SJSA1 (cell line): Measurements from ENCODE around the gene C2orf49. TPM values are rescaled to one million over a fixed set of nuclear protein-coding genes. Genes with fewer than 3 reads are reported as not detected.

ENCODE experiments used
- DNase-seq, 2 experiments: peaks; one replicate each; pipeline ENCODE4 v3.0.0-alpha.2; 2015 to 2020; ENCODE audit warnings: low spot score in 2 of 2, low read depth in 1 of 2
- H3K27ac ChIP-seq: fragments of 250-450 bp; sonication (Bioruptor Pico); 2 replicates; pipeline ENCODE4 v1.5.1; 2020; ENCODE audit warnings: mild to moderate bottlenecking, moderate library complexity
- H3K27me3 ChIP-seq: fragments of 250-450 bp; sonication (Bioruptor Pico); replicated peaks from 2 replicates; pipeline ENCODE4 v1.5.1; 2020; ENCODE audit warnings: mild to moderate bottlenecking, moderate library complexity
- H3K36me3 ChIP-seq: fragments of 250-450 bp; sonication (Bioruptor Pico); 2 replicates; pipeline ENCODE4 v1.5.1; 2020; ENCODE audit warnings: mild to moderate bottlenecking
- H3K4me1 ChIP-seq: fragments of 250-450 bp; sonication (Bioruptor Pico); replicated peaks from 2 replicates; pipeline ENCODE4 v1.6.1; 2021; ENCODE audit warnings: mild to moderate bottlenecking
- H3K4me3 ChIP-seq: fragments of 250-450 bp; sonication (Bioruptor Pico); 2 replicates; pipeline ENCODE4 v1.5.1; 2020; ENCODE audit warnings: mild to moderate bottlenecking
- H3K9me3 ChIP-seq: fragments of 250-450 bp; sonication (Bioruptor Pico); replicated peaks from 2 replicates; pipeline ENCODE4 v1.5.1; 2020; ENCODE audit warnings: mild to moderate bottlenecking
- total RNA-seq: library from RNA; depleted of rRNA; stranded (reverse); fragments of >200 nt; shearing (Covaris generic); gene quantifications from 2 replicates; pipeline ENCODE4 v1.2.3, GENCODE V29; 2014

The C2orf49 gene
- total RNA-seq, 1 experiment from 2014 or later, result 19.6 TPM

DNA sequence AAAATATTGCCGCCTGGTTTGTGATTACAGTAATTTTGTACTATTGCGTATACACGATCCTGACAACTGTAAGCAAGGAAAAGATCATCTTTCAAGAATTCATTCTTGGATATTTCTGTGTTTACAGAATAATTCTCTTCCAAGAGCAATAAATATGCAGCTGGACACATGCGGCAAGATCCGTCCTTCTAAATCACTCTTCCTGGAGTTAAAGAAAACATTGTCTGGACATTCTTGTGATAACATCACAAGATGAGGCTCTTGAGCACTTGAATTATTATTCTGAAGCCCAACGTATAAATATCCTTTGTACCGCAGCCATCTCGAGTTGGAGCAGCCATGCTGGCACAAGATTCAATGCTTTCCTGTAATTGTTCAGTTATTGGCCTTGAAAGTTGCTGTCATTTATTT is 51.6 kb downstream of the C2orf49 start:
- H3K27ac ChIP-seq, result peak overlapping the region; percentile 77
- no peaks in the 10 kb centered on the region for H3K9me3 ChIP-seq
- peaks cover 70% of the 10 kb centered on the region for H3K4me1 ChIP-seq
- DNase-seq, result peak; percentile 64 to 92
- peaks cover 83% of the 10 kb centered on the region for H3K36me3 ChIP-seq
- no peak overlapping the region for H3K4me3 ChIP-seq
- no peaks in the 10 kb centered on the region for H3K27me3 ChIP-seq

DNA sequence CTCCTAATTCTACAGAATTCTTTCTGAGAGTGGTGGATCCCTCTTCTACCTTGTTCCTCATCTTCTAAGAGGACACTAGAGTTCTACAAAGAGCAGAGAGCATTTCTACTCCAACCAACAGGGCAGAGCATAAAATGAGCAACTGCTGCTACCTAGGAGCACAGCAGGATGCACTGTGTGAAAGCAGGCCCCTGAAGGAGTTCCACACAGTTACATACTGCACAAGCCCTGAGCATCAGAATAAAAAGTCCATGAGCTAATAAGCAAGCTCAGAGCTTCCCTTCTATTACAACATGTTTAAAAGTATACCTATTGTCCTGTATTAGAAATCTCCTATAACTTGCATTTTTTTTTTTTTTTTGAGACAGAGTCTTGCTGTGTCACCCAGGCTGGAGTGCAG is 53.1 kb downstream of the C2orf49 start:
- H3K27me3 ChIP-seq, result no peaks in the 10 kb centered on the region
- H3K27ac ChIP-seq, result peak overlapping the region; percentile 77
- no peaks in the 10 kb centered on the region for H3K9me3 ChIP-seq
- H3K4me1 ChIP-seq, result peaks cover 80% of the 10 kb centered on the region
- peaks cover 83% of the 10 kb centered on the region for H3K36me3 ChIP-seq
- DNase-seq, result no peak
- H3K4me3 ChIP-seq, result no peak overlapping the region

DNA sequence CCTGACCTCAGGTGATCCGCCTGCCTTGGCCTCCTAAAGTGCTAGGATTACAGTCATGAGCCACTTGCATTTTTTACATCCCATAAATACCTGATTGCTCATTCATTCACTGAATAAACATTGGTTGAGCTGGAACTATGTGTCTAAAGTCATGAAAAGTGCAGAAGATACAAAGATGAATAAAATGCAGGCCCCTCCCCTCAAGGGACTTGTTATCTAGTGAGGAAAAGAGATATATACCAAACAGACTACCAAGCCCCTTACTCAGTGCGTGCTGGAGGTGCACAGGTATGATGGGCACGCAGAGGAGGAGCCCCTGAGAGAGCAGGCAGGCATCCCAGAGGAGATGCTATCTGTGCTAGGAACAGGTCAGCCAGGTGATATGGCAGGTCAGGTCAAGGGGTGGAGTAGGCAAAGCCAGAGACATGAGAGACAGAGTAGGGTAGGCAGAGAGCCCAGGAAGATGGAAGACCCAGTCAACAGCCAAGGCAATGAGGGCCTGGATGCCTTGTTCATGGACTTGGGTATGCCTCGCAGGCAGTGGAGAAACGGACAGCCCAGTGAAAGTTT is 53.8 kb downstream of the C2orf49 start:
- Histone ChIP-seq H3K36me3 (peaks cover 83% of the 10 kb centered on the region), H3K4me1 (peaks cover 87% of the 10 kb centered on the region)

DNA sequence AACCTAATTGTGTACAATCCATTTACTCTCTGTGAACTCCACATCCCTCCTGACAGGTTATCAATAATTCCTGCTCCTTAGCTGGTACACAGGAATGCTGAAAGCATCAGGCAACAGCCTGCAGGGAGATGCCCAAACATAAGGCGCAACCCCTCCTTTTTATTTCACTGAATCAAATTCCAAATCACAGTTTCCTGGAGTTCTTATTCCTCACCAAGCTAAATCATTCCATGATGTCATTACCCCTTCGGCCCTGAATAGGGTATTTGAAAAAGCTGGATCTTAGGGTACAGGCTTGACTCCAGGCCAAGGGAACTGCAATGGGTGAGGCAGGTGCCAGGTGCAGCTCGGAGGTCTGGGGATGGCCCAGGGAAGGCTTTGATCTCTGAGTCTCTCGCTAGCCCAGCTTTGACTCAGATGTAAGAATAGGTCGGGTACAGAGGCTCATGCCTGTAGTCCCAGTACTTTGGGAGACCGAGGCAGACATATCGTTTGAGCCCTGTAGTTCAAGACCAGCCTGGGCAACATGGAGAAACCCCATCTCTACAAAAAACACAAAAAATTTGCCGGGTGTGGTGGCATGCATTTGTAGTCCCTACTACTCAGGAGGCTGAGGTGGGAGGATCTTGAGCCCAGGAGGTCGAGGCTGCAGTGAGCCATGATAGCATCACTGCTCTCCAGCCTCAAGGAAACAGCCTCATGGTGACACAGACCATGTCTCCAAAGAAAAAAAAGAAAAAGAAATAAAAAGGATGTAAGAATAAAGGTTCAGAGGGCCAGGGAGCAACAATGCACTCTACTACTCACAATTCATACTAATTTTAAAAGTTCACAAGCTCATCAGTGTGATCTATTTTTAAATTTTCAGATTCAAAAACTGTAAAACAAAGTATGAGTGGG is 54.7 kb downstream of the C2orf49 start:
- H3K27ac ChIP-seq, result peak overlapping the region; percentile 51
- DNase-seq, result no peak
- no peaks in the 10 kb centered on the region for H3K27me3 ChIP-seq
- no peaks in the 10 kb centered on the region for H3K9me3 ChIP-seq
- H3K4me1 ChIP-seq, result peaks cover 90% of the 10 kb centered on the region
- peaks cover 82% of the 10 kb centered on the region for H3K36me3 ChIP-seq
- H3K4me3 ChIP-seq, result no peak overlapping the region

More for the DNA sequence above, 53.8 kb downstream of the C2orf49 start:
- Histone ChIP-seq H3K9me3 (no peaks in the 10 kb centered on the region), H3K27ac (peak overlapping the region; percentile 77), H3K27me3 (no peaks in the 10 kb centered on the region), H3K4me3 (no peak overlapping the region)
- DNase-seq, result peak in 1 of 2 experiments; percentile 78

DNA sequence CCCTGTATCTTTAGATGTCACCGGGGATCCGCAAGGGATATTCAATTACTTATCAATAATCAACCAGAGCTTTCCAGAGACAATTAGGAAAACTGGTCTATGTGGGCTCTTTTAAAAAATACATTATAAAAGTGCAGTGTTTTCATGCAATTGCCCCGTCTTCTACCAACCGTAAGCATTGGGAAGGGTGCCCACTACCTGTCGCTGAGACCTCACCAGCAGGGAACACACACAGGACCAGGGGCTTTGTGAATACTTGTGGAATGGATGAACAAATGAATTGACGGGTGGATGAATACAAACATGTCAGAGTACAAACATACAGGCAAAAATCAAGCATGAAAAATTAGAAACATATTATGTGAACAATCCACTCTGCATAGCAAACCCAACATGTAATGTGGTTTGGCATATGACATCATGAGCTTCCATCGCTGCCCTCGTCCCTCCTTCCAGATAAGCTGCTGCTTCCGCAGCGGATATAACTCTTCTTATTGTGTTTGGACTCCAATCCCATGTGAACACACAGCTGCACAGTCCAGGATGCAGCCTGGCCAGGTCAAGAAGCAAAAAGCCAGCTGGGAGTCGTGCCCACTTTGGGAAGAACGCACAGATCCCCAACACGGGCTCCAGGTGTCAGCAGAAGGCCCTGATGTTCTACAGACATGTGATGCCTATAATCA is 56.2 kb downstream of the C2orf49 start:
- Histone ChIP-seq H3K36me3 (peaks cover 79% of the 10 kb centered on the region), H3K4me1 (peaks cover 80% of the 10 kb centered on the region), H3K4me3 (no peak overlapping the region), H3K27me3 (no peaks in the 10 kb centered on the region), H3K27ac (no peak overlapping the region), H3K9me3 (no peaks in the 10 kb centered on the region)
- no peak for DNase-seq

GRCh38 chr2:105394951-105395611 is 57.7 kb downstream of the C2orf49 start:
- Histone ChIP-seq H3K36me3 (peaks cover 72% of the 10 kb centered on the region), H3K27me3 (no peaks in the 10 kb centered on the region), H3K27ac (no peak overlapping the region), H3K9me3 (no peaks in the 10 kb centered on the region; the same call in 1 of the 2 replicates), H3K4me1 (peaks cover 75% of the 10 kb centered on the region), H3K4me3 (no peak overlapping the region)
- DNase-seq, result no peak

GRCh38 chr2:105395691-105396090 is 58.4 kb downstream of the C2orf49 start:
- no peak for DNase-seq
- Histone ChIP-seq H3K36me3 (peaks cover 67% of the 10 kb centered on the region), H3K4me3 (peak overlapping the region; percentile 92; the same call in 1 of the 2 replicates), H3K4me1 (peaks cover 69% of the 10 kb centered on the region), H3K9me3 (no peaks in the 10 kb centered on the region; the same call in 1 of the 2 replicates), H3K27me3 (no peaks in the 10 kb centered on the region), H3K27ac (no peak overlapping the region; the same call in 1 of the 2 replicates)

DNA sequence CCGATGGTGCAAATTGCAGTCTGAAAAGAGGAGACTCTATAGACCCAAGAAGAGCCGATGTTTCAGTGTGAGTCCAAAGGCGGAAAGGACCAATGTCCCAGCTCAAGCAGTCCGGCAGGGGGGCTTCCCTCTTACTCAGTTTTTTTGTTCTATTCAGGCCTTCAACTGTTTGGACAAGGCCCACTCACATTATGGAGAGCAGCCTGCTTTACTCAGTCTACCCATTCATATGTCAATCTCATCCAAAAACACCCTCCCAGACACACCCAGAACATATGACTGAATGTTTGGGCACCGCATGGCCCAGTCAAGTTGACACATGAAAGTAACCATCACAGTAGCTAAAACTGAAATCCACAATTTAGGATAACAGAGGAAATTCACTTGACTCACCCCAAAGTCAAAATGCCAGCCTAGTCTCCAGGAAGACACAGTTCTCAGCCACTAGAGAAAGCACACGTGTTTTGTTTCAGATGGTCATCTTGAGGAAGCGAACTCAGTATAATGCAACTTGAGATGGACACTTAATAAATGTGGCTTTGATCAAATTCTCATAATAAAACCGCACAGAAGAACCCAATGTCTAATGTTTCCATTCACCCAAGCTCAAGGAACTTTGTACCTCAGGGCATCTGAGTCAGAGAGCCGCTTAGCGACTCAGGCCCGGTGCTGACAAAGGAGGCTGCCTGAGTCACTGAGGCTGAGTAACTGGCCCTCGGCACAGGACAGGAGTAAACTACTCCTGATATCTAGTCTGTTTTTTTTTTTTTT is 59.1 kb downstream of the C2orf49 start:
- Histone ChIP-seq H3K9me3 (no peaks in the 10 kb centered on the region; the same call in 1 of the 2 replicates), H3K27me3 (no peaks in the 10 kb centered on the region), H3K4me1 (peaks cover 61% of the 10 kb centered on the region), H3K4me3 (peak overlapping the region; percentile 92), H3K27ac (peak overlapping the region; percentile 57), H3K36me3 (peaks cover 63% of the 10 kb centered on the region)
- peak; percentile 92 to 97 for DNase-seq

DNA sequence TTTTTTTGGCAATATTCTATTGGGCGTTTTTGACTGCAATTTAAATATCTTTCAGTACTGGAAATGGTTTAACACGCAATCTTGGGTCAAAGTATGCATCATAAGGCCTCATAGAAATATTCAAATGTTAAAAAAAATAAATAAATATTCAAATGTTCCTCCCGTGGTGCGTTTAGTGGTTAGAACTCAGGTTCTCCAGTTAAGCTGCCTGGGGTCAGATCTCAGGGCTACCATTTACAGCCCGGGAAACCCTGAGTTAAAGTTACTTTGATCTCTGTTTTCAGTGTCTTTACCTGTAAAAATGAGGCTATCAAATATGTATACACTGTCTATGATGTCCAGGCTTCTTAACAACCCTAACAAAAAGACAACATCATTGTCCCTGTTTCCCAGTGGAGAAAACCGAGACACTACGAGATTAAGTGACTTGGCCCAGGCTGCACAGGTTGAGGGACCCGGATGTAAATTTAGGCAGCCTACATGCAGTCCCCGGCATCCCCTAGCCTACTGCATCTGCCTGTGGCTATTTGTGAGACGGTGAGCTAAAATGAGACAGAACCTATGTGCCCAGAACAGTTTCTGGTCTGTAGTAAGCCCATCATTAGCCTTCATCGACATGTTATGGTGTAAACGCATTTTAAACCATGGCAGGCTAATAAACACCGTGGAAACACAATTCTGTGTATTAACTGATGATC is 59.8 kb downstream of the C2orf49 start:
- peak overlapping the region; percentile 92 for H3K27ac ChIP-seq

GRCh38 chr2:105397953-105398335 is 60.6 kb downstream of the C2orf49 start:
- no peak for DNase-seq
- Histone ChIP-seq H3K27ac (peak overlapping the region; percentile 92), H3K4me1 (peaks cover 54% of the 10 kb centered on the region), H3K9me3 (no peaks in the 10 kb centered on the region; the same call in 1 of the 2 replicates), H3K27me3 (no peaks in the 10 kb centered on the region), H3K4me3 (peak overlapping the region; percentile 92), H3K36me3 (peaks cover 51% of the 10 kb centered on the region)

More for the DNA sequence above, 59.8 kb downstream of the C2orf49 start:
- H3K27me3 ChIP-seq, result no peaks in the 10 kb centered on the region
- H3K4me3 ChIP-seq, result peak overlapping the region; percentile 92
- no peaks in the 10 kb centered on the region; the same call in 1 of the 2 replicates for H3K9me3 ChIP-seq
- peaks cover 55% of the 10 kb centered on the region for H3K36me3 ChIP-seq
- no peak for DNase-seq
- H3K4me1 ChIP-seq, result peaks cover 54% of the 10 kb centered on the region

DNA sequence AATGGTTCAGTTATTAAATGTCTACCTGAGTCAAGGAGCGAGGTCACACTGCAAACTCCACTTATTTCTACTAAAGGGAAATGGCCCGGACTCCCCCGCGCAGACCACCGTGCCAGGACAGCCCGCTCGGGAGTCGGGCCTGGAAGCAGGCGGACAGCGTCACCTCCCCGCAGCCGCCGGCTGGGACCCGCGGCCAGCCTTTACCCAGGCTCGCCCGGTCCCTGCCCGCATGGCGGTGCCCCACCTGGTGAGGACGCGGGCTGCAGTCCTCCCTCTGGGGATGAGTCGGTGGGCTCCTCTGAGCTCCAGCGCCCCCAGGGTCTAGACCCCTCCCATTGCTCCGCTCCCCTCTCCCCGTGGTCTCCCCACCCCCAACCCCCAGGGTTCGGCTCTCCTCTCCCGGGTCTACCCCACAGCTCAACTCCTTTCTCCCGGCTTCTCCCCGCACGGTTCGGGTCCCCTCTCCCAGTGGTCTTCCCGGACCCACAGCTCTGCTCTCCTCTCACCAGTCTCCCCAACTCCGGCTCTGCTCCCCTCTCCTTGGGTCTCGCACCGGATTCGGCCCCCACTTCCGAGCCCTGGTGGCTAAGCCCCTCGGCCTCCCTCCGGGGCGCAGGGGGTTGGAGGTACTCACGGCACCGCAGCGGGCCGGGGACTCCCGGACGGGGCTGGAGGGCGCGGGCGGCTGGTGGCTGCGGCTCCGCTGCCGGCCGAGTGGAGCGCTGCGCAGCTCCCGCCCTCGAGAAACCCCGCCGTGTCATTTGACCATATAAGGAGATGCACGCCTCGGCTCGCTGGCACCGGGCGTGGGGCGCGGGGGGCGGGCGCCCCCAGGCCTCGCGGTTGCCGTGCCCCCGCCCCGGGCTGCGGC is 61.2 kb downstream of the C2orf49 start, which contains the start of gene FHL2:
Gene FHL2, minus strand, starts transcription at position 716 of the 871 bp plus-strand sequence. CDS start 12,535 bp downstream, outside the sequence.
- H3K36me3 ChIP-seq, result peaks cover 45% of the 10 kb centered on the region
- H3K9me3 ChIP-seq, result no peaks in the 10 kb centered on the region; the same call in 1 of the 2 replicates
- H3K4me1 ChIP-seq, result peaks cover 54% of the 10 kb centered on the region
- H3K27ac ChIP-seq, result peak within 1 kb of the TSS; percentile 92
- peak within 1 kb of the TSS; percentile 92 for H3K4me3 ChIP-seq
- H3K27me3 ChIP-seq, result no peaks in the 10 kb centered on the region
- peak; percentile 77 to 83 for DNase-seq
